Measurements from ENCODE around the gene MBD3L4.
"Not testable (repeated sequence)": the region's sequence is repeated elsewhere in the genome, so short reads cannot be mapped to it uniquely, and the experiment has no call there.

Gene MBD3L4

GRCh38 chr19:7041563-7041962 is 1.6 kb upstream of the MBD3L4 start:
- not testable (repeated sequence) for DNase-seq

GRCh38 chr19:7030278-7030677 is 9.7 kb downstream of the MBD3L4 start, which contains the start of gene MBD3L5:
Gene MBD3L5, plus strand, starts transcription at chr19:7030578. Its CDS starts 34 bp downstream, at chr19:7030612.
- DNase-seq: not testable (repeated sequence)

GRCh38 chr19:7028790-7029189 is 11.2 kb downstream of the MBD3L4 start:
- DNase-seq: not testable (repeated sequence)

- DNase-seq: not testable (repeated sequence)
Observed at GRCh38 chr19:7021331-7021730, 18.6 kb downstream of the MBD3L4 start, which contains the start of gene MBD3L2B. Gene MBD3L2B, minus strand, starts transcription at chr19:7021431. Its CDS starts 34 bp downstream, at chr19:7021397.

GRCh38 chr19:7018828-7019227 is 21.2 kb downstream of the MBD3L4 start:
- DNase-seq: no peak

GRCh38 chr19:7013678-7014077 is 26.3 kb downstream of the MBD3L4 start:
- DNase-seq: peak; percentile 7

GRCh38 chr19:7010722-7011593 is 29.0 kb downstream of the MBD3L4 start:
- no peak for DNase-seq

- DNase-seq: no peak
Observed at GRCh38 chr19:7007859-7008258, 32.1 kb downstream of the MBD3L4 start.

GRCh38 chr19:7006135-7006704 is 33.8 kb downstream of the MBD3L4 start:
- no peak for DNase-seq

GRCh38 chr19:7004313-7004931 is 35.6 kb downstream of the MBD3L4 start:
- no peak for DNase-seq

- no peak for DNase-seq
Observed at GRCh38 chr19:7000816-7001215, 39.2 kb downstream of the MBD3L4 start.

GRCh38 chr19:7000333-7000732 is 39.6 kb downstream of the MBD3L4 start:
- DNase-seq: no peak

GRCh38 chr19:6999933-7000332 is 40.0 kb downstream of the MBD3L4 start:
- no peak for DNase-seq

GRCh38 chr19:6997679-6998445 is 42.1 kb downstream of the MBD3L4 start:
- DNase-seq: no peak

GRCh38 chr19:6996810-6997209 is 43.2 kb downstream of the MBD3L4 start:
- DNase-seq: no peak

GRCh38 chr19:6995054-6995453 is 44.9 kb downstream of the MBD3L4 start:
- no peak for DNase-seq

- no peak for DNase-seq
Observed at GRCh38 chr19:6988257-6988656, 51.7 kb downstream of the MBD3L4 start.

GRCh38 chr19:6987850-6988249 is 52.1 kb downstream of the MBD3L4 start:
- no peak for DNase-seq
